ENCODE measurements around the gene ACACA.
"Not testable (repeated sequence)": the region's sequence is repeated elsewhere in the genome, so short reads cannot be mapped to it uniquely, and the experiment has no call there.

- TF ChIP-seq CTCF (conservative IDR thresholded peaks at IDR 0.05; ENCODE audit: low read depth in 2 of 2); EZH2 (IDR thresholded peaks at IDR 0.05; ENCODE audit: low read depth, unreplicated experiment); EZH2phosphoT487 (IDR thresholded peaks at IDR 0.05; ENCODE audit: unreplicated experiment): not testable (repeated sequence)
These were observed 1.1 kb downstream of the ACACA start for GRCh38 chr17:37405522-37405921.

All from GM23338 (cell line).